Nephron progenitor cell (in vitro differentiated cells): Measurements from ENCODE around the gene ROR1.

Experiments used
- DNase-seq: peaks from one replicate; pipeline ENCODE4 v3.0.0; 2021
- H3K27ac Mint-ChIP-seq: 2 replicates; pipeline ENCODE4 v1.8.0; 2021; ENCODE audit warnings: mild to moderate bottlenecking, moderate library complexity, mixed read lengths
- H3K27me3 Mint-ChIP-seq: 2 replicates; pipeline ENCODE4 v1.8.0; 2021; ENCODE audit warnings: mild to moderate bottlenecking, low read depth, mixed read lengths; ENCODE audit not compliant: poor library complexity
- H3K36me3 Mint-ChIP-seq: 2 replicates; pipeline ENCODE4 v1.8.0; 2021; ENCODE audit warnings: low read depth, mixed read lengths
- H3K4me1 Mint-ChIP-seq: 2 replicates; pipeline ENCODE4 v1.8.0; 2021; ENCODE audit warnings: mixed read lengths
- H3K4me3 Mint-ChIP-seq: 2 replicates; pipeline ENCODE4 v1.8.0; 2021; ENCODE audit warnings: mild to moderate bottlenecking, moderate library complexity, mixed read lengths
- H3K9me3 Mint-ChIP-seq: 2 replicates; pipeline ENCODE4 v1.8.0; 2021; ENCODE audit warnings: mild to moderate bottlenecking, moderate library complexity, mixed read lengths
- TF ChIP-seq, protein P1 (sequence below): fragments of 200-600 bp; sonication (generic); IDR thresholded peaks from 2 replicates; pipeline ENCODE4 v1.5.0; 2021; ENCODE audit warnings: antibody characterized with exemption

ROR1 gene

GRCh38 chr1:63935553-63935952, 161.7 kb downstream of the ROR1 start:
- H3K27ac Mint-ChIP-seq: no peak overlapping the region

DNA sequence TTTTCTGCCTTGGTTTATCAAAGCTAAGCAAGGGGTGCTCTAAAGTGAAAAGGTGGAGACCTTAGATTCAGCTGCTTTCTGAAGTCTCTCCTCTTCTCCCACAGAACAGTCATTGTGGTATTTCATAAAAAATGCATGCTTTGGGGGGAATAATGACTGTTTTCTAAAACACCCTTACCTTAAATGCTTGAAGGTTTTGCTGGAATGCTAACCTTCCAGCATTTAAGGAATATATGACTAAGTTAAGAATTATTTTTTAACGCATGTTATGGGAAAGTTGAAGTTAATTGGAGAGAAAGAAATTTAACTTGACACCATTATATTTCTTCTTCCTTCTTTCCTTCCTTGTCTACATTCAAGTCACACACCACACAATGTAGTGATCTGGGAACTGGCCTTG, 162.5 kb downstream of the ROR1 start:
- Mint-ChIP-seq H3K9me3 (no peaks in the 10 kb centered on the region), H3K4me3 (no peak overlapping the region), H3K4me1 (peaks cover 29% of the 10 kb centered on the region), H3K27me3 (peaks cover 9% of the 10 kb centered on the region), H3K36me3 (no peaks in the 10 kb centered on the region), H3K27ac (no peak overlapping the region)
- TF ChIP-seq, protein P1, sequence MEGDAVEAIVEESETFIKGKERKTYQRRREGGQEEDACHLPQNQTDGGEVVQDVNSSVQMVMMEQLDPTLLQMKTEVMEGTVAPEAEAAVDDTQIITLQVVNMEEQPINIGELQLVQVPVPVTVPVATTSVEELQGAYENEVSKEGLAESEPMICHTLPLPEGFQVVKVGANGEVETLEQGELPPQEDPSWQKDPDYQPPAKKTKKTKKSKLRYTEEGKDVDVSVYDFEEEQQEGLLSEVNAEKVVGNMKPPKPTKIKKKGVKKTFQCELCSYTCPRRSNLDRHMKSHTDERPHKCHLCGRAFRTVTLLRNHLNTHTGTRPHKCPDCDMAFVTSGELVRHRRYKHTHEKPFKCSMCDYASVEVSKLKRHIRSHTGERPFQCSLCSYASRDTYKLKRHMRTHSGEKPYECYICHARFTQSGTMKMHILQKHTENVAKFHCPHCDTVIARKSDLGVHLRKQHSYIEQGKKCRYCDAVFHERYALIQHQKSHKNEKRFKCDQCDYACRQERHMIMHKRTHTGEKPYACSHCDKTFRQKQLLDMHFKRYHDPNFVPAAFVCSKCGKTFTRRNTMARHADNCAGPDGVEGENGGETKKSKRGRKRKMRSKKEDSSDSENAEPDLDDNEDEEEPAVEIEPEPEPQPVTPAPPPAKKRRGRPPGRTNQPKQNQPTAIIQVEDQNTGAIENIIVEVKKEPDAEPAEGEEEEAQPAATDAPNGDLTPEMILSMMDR: no peak
- no peak for DNase-seq

More at GRCh38 chr1:63935553-63935952, 161.7 kb downstream of the ROR1 start:
- no peaks in the 10 kb centered on the region for H3K36me3 Mint-ChIP-seq
- peaks cover 9% of the 10 kb centered on the region for H3K27me3 Mint-ChIP-seq
- H3K9me3 Mint-ChIP-seq: no peaks in the 10 kb centered on the region
- DNase-seq: no peak
- TF ChIP-seq, protein P1: no peak
- H3K4me3 Mint-ChIP-seq: no peak overlapping the region
- H3K4me1 Mint-ChIP-seq: peaks cover 29% of the 10 kb centered on the region

GRCh38 chr1:63936801-63937200, 163.0 kb downstream of the ROR1 start:
- H3K27ac Mint-ChIP-seq: no peak overlapping the region
- DNase-seq: no peak
- peaks cover 29% of the 10 kb centered on the region for H3K4me1 Mint-ChIP-seq
- H3K27me3 Mint-ChIP-seq: peaks cover 9% of the 10 kb centered on the region
- no peaks in the 10 kb centered on the region for H3K36me3 Mint-ChIP-seq
- TF ChIP-seq, protein P1: no peak
- H3K4me3 Mint-ChIP-seq: no peak overlapping the region
- no peaks in the 10 kb centered on the region for H3K9me3 Mint-ChIP-seq

- Mint-ChIP-seq H3K4me3 (no peak overlapping the region), H3K27me3 (peaks cover 3% of the 10 kb centered on the region), H3K36me3 (no peaks in the 10 kb centered on the region), H3K27ac (no peak overlapping the region), H3K4me1 (peaks cover 30% of the 10 kb centered on the region), H3K9me3 (no peaks in the 10 kb centered on the region)
- TF ChIP-seq, protein P1: no peak
- DNase-seq: no peak
Measured at GRCh38 chr1:63937461-63938022, 163.7 kb downstream of the ROR1 start.

- Mint-ChIP-seq H3K4me1 (peaks cover 26% of the 10 kb centered on the region), H3K4me3 (no peak overlapping the region), H3K9me3 (no peaks in the 10 kb centered on the region), H3K36me3 (no peaks in the 10 kb centered on the region), H3K27ac (no peak overlapping the region), H3K27me3 (no peaks in the 10 kb centered on the region)
- TF ChIP-seq, protein P1: no peak
- no peak for DNase-seq
Measured at GRCh38 chr1:63940440-63940839, 166.6 kb downstream of the ROR1 start.

DNA sequence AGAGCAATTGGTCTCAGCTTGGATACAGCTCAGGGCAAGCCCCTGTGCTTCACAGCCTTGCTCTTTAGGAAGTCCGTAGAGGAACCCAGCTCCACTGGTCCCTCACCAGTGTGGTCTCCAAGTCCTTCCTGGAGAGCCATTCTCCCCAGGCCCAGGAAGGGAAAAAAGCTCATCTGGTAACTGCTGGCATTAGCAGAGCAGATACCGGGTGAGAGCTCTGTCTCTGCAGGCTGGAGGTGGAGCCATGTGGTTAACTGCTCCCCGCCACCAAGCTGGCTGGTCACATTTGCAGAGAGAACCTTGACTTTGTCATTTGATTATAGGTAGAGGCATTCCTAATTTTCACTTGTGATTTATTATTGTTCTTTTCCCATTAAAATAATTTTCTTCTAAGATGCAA, 169.6 kb downstream of the ROR1 start:
- TF ChIP-seq, protein P1: no peak
- H3K27me3 Mint-ChIP-seq: no peaks in the 10 kb centered on the region
- no peak overlapping the region for H3K4me3 Mint-ChIP-seq
- no peaks in the 10 kb centered on the region for H3K36me3 Mint-ChIP-seq
- H3K4me1 Mint-ChIP-seq: peaks cover 16% of the 10 kb centered on the region
- H3K9me3 Mint-ChIP-seq: no peaks in the 10 kb centered on the region
- no peak overlapping the region for H3K27ac Mint-ChIP-seq
- no peak for DNase-seq
